Left renal cortex interstitium (tissue), 4 donors: ENCODE data around the gene KCNS3. TPM values are rescaled to one million over a fixed set of nuclear protein-coding genes. Genes with fewer than 3 reads are reported as not detected.

ENCODE experiments used
- polyA plus RNA-seq, 4 donors: library from polyadenylated mRNA; unstranded; fragments of 120-200 nt; gene quantifications; one replicate each; pipeline ENCODE4 v1.2.1, GENCODE V29; 2013; ENCODE audit not compliant: insufficient read length in 4 of 4

Gene KCNS3
- polyA plus RNA-seq, 4 donors, result 6.9 to 8.7 (median 7.5) TPM

Other genes starting within 250 kb of the KCNS3 start
- 10 to 100 TPM; 30.7 to 53.0 (median 36.1) TPM for gene SMC6, start 124.9 kb upstream of the KCNS3 start, polyA plus RNA-seq
- gene GEN1, start 124.5 kb upstream of the KCNS3 start, polyA plus RNA-seq, result 10 to 100 TPM in 2 of 4 donors, 1 to 10 TPM in 2; 8.8 to 25.6 (median 14.3) TPM
- gene MSGN1, start 62.2 kb upstream of the KCNS3 start, polyA plus RNA-seq, result not detected